GM23338 (cell line): ENCODE measurements around the gene AATF. TPM values are rescaled to one million over a fixed set of nuclear protein-coding genes. Genes with fewer than 3 reads are reported as not detected.

Experiments
- ATAC-seq: fragments of 200-7000 bp; cut with Tn5 transposase; 3 replicates; pipeline ENCODE4 v1.9.1; 2020
- DNase-seq: peaks from one replicate; pipeline ENCODE4 v3.0.0-alpha.2; 2015; ENCODE audit warnings: low spot score
- H2AFZ ChIP-seq: fragments of 200-600 bp; sonication (generic); 2 replicates; pipeline ENCODE4 v1.8.0; 2016; ENCODE audit warnings: antibody characterized with exemption, mild to moderate bottlenecking, moderate library complexity
- H3F3A ChIP-seq: fragments of 200-600 bp; sonication (generic); replicated peaks from 2 replicates; pipeline ENCODE4 v1.8.0; 2017; ENCODE audit warnings: antibody characterized with exemption, mixed run types, low read depth
- H3K27ac ChIP-seq: fragments of 200-600 bp; sonication (generic); 2 replicates; pipeline ENCODE4 v1.6.1; 2016; ENCODE audit warnings: low read depth
- H3K27me3 ChIP-seq: fragments of 200-600 bp; sonication (generic); 2 replicates; pipeline ENCODE4 v1.8.0; 2016; ENCODE audit warnings: mild to moderate bottlenecking, mixed run types, moderate library complexity; ENCODE audit not compliant: insufficient read depth
- H3K36me3 ChIP-seq: fragments of 200-600 bp; sonication (generic); 2 replicates; pipeline ENCODE4 v1.8.0; 2016; ENCODE audit warnings: mild to moderate bottlenecking; ENCODE audit not compliant: insufficient read depth
- H3K4me1 ChIP-seq: fragments of 200-600 bp; sonication (generic); 2 replicates; pipeline ENCODE4 v1.8.0; 2016; ENCODE audit warnings: mild to moderate bottlenecking, moderate library complexity; ENCODE audit not compliant: insufficient read depth
- H3K4me2 ChIP-seq: fragments of 200-600 bp; sonication (generic); 2 replicates; pipeline ENCODE4 v1.7.1; 2017; ENCODE audit warnings: mixed run types
- H3K4me3 ChIP-seq: fragments of 200-600 bp; sonication (generic); 2 replicates; pipeline ENCODE4 v1.6.1; 2016; ENCODE audit warnings: mixed run types
- H3K79me2 ChIP-seq: fragments of 200-600 bp; sonication (generic); replicated peaks from 2 replicates; pipeline ENCODE4 v1.8.0; 2017; ENCODE audit warnings: mild to moderate bottlenecking; ENCODE audit not compliant: insufficient read depth
- H3K9me2 ChIP-seq: fragments of 200-600 bp; sonication (generic); 2 replicates; pipeline ENCODE4 v1.8.0; 2017; ENCODE audit not compliant: insufficient read depth
- H4K20me1 ChIP-seq: fragments of 200-600 bp; sonication (generic); replicated peaks from 2 replicates; pipeline ENCODE4 v1.8.0; 2017; ENCODE audit warnings: mild to moderate bottlenecking; ENCODE audit not compliant: insufficient read depth
- H3K27ac Mint-ChIP-seq: 2 replicates; pipeline ENCODE4 v1.8.0; 2020; ENCODE audit warnings: inconsistent platforms, mild to moderate bottlenecking, moderate library complexity, mixed read lengths
- H3K27me3 Mint-ChIP-seq: 3 replicates; pipeline ENCODE4 v1.8.0; 2022; ENCODE audit warnings: low read depth, mild to moderate bottlenecking, moderate library complexity, mixed read lengths, inconsistent platforms; ENCODE audit not compliant: insufficient read depth, poor library complexity
- H3K36me3 Mint-ChIP-seq: 3 replicates; pipeline ENCODE4 v1.8.0; 2021; ENCODE audit warnings: low read depth, mild to moderate bottlenecking, inconsistent platforms, moderate library complexity, mixed read lengths
- H3K4me1 Mint-ChIP-seq: 3 replicates; pipeline ENCODE4 v1.8.0; 2020; ENCODE audit warnings: mild to moderate bottlenecking, inconsistent platforms, mixed read lengths
- H3K4me3 Mint-ChIP-seq: 3 replicates; pipeline ENCODE4 v1.8.0; 2021; ENCODE audit warnings: moderate library complexity, mild to moderate bottlenecking, inconsistent platforms, mixed read lengths
- H3K9me3 Mint-ChIP-seq: 3 replicates; pipeline ENCODE4 v1.8.0; 2020; ENCODE audit warnings: moderate library complexity, mild to moderate bottlenecking, inconsistent platforms, mixed read lengths
- EZH2 ChIP-seq: fragments of 200-600 bp; sonication (generic); IDR thresholded peaks from one replicate; pipeline ENCODE4 v1.8.0; 2017; ENCODE audit warnings: antibody characterized with exemption, mild to moderate bottlenecking, low read depth; ENCODE audit not compliant: unreplicated experiment
- EZH2phosphoT487 ChIP-seq: fragments of 200-600 bp; sonication (generic); IDR thresholded peaks from one replicate; pipeline ENCODE4 v1.8.1; 2018; ENCODE audit warnings: antibody characterized with exemption; ENCODE audit not compliant: unreplicated experiment
- JUNB ChIP-seq: IDR thresholded peaks from one replicate; pipeline ENCODE4 v1.6.1; 2016; ENCODE audit warnings: antibody characterized with exemption; ENCODE audit not compliant: unreplicated experiment
- NANOG ChIP-seq: IDR thresholded peaks from 2 replicates; pipeline ENCODE4 v1.6.1; 2016; ENCODE audit warnings: antibody characterized with exemption, borderline replicate concordance
- POLR2AphosphoS5 ChIP-seq: IDR thresholded peaks from 2 replicates; pipeline ENCODE4 v1.6.1; 2016; ENCODE audit warnings: antibody characterized with exemption, low read depth
- STAT1 ChIP-seq: IDR thresholded peaks from one replicate; pipeline ENCODE4 v1.6.1; 2016; ENCODE audit warnings: antibody characterized with exemption; ENCODE audit not compliant: unreplicated experiment
- ZNF331 ChIP-seq: fragments of 250-450 bp; sonication (Bioruptor Pico); IDR thresholded peaks from 2 replicates; pipeline ENCODE4 v1.5.0; 2020; ENCODE audit warnings: low read depth, mild to moderate bottlenecking, moderate library complexity
- polyA plus RNA-seq: library from polyadenylated mRNA; unstranded; fragments of >200 nt; fragmentation: Nextera tagmentation; extraction: Ambion mirVana; gene quantifications from 2 replicates; pipeline ENCODE4 v1.2.1, GENCODE V29; 2016
- total RNA-seq: library from RNA; depleted of rRNA; stranded (reverse); fragments of >200 nt; shearing (Covaris generic); gene quantifications from 2 replicates; pipeline ENCODE4 v1.2.3, GENCODE V29; 2014
- TF ChIP-seq, protein P1 (sequence below): IDR thresholded peaks from one replicate; pipeline ENCODE4 v1.6.1; 2018; ENCODE audit warnings: antibody characterized with exemption; ENCODE audit not compliant: unreplicated experiment
- TF ChIP-seq, protein P2 (sequence below): IDR thresholded peaks from 2 replicates; pipeline ENCODE4 v1.6.1; 2016; ENCODE audit warnings: antibody characterized with exemption
- TF ChIP-seq, protein P3 (sequence below), 2 experiments: fragments of 200-600 bp in 1 of 2; sonication (generic) in 1 of 2; conservative IDR thresholded peaks; 2 replicates each; pipeline versions ENCODE4 v1.5.1 to v1.6.1; 2016 to 2017; ENCODE audit warnings: antibody characterized with exemption in 2 of 2, low read depth in 2 of 2, mild to moderate bottlenecking in 2 of 2, moderate library complexity in 1 of 2
- TF ChIP-seq, protein P4 (sequence below): fragments of 250-450 bp; sonication (Bioruptor Pico); IDR thresholded peaks from 2 replicates; pipeline ENCODE4 v1.5.0; 2020; ENCODE audit warnings: mild to moderate bottlenecking, moderate library complexity

The AATF gene
- total and polyA plus RNA-seq, 2 experiments from 2014 or later = 40.2 to 71.2 TPM

DNA sequence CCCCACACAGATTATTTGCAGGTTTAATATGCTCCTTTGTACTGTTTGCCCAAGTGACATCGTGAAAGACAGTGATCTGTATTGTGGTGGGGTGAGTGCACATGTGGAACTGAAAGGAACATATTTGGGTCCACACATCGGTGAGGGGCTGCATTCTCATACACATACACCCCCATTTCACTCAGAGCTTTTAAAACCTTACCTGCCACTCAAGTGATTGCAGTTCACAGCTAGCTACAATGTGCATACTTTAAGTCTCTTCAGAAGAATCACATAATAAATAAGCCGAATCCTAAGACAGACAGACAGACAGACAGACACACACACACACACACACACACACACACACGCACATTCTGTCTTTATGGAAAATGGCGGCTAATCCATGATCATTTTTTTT, 102.6 kb downstream of the AATF start (continued):
- TF ChIP-seq, protein P1, sequence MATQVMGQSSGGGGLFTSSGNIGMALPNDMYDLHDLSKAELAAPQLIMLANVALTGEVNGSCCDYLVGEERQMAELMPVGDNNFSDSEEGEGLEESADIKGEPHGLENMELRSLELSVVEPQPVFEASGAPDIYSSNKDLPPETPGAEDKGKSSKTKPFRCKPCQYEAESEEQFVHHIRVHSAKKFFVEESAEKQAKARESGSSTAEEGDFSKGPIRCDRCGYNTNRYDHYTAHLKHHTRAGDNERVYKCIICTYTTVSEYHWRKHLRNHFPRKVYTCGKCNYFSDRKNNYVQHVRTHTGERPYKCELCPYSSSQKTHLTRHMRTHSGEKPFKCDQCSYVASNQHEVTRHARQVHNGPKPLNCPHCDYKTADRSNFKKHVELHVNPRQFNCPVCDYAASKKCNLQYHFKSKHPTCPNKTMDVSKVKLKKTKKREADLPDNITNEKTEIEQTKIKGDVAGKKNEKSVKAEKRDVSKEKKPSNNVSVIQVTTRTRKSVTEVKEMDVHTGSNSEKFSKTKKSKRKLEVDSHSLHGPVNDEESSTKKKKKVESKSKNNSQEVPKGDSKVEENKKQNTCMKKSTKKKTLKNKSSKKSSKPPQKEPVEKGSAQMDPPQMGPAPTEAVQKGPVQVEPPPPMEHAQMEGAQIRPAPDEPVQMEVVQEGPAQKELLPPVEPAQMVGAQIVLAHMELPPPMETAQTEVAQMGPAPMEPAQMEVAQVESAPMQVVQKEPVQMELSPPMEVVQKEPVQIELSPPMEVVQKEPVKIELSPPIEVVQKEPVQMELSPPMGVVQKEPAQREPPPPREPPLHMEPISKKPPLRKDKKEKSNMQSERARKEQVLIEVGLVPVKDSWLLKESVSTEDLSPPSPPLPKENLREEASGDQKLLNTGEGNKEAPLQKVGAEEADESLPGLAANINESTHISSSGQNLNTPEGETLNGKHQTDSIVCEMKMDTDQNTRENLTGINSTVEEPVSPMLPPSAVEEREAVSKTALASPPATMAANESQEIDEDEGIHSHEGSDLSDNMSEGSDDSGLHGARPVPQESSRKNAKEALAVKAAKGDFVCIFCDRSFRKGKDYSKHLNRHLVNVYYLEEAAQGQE = no peak
- no peak for TF ChIP-seq ZNF331 (CRISPR knock-in tag)
- TF ChIP-seq, protein P2, sequence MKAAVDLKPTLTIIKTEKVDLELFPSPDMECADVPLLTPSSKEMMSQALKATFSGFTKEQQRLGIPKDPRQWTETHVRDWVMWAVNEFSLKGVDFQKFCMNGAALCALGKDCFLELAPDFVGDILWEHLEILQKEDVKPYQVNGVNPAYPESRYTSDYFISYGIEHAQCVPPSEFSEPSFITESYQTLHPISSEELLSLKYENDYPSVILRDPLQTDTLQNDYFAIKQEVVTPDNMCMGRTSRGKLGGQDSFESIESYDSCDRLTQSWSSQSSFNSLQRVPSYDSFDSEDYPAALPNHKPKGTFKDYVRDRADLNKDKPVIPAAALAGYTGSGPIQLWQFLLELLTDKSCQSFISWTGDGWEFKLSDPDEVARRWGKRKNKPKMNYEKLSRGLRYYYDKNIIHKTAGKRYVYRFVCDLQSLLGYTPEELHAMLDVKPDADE = no peak
- no peak for TF ChIP-seq POLR2AphosphoS5
- TF ChIP-seq EZH2phosphoT487 = no peak
- TF ChIP-seq NANOG = no peak
- TF ChIP-seq, protein P3, sequence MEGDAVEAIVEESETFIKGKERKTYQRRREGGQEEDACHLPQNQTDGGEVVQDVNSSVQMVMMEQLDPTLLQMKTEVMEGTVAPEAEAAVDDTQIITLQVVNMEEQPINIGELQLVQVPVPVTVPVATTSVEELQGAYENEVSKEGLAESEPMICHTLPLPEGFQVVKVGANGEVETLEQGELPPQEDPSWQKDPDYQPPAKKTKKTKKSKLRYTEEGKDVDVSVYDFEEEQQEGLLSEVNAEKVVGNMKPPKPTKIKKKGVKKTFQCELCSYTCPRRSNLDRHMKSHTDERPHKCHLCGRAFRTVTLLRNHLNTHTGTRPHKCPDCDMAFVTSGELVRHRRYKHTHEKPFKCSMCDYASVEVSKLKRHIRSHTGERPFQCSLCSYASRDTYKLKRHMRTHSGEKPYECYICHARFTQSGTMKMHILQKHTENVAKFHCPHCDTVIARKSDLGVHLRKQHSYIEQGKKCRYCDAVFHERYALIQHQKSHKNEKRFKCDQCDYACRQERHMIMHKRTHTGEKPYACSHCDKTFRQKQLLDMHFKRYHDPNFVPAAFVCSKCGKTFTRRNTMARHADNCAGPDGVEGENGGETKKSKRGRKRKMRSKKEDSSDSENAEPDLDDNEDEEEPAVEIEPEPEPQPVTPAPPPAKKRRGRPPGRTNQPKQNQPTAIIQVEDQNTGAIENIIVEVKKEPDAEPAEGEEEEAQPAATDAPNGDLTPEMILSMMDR (conservative IDR thresholded peaks at IDR 0.05; ENCODE audit: low read depth in 2 of 2) = no peak
- no peak for TF ChIP-seq EZH2
- TF ChIP-seq STAT1 = no peak

DNA sequence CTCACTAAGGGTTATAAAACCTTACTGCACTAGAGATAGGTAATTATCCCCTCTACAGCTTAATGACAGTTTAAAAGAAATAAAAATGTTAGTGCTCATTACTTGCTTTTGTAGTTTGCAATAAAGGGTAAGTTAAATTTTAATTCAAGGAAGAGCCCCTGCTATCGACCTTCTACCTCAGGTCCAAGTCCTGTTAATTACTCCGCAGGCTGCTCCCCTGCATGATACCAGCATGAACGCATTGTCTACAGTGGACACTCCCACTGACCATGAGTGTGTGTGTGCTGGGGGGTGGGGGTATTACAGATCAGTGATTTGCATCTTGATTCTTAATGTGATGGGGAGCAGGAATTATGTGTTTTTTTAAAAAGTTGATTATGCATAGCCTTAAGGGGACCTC, 103.1 kb downstream of the AATF start:
- Histone ChIP-seq H3K27me3 (no peaks in the 10 kb centered on the region), H3K4me1 (peaks cover 10% of the 10 kb centered on the region), H3K9me2 (no peaks in the 10 kb centered on the region), H3K79me2 (no peaks in the 10 kb centered on the region), H3K4me3 (no peak overlapping the region), H2AFZ (no peak overlapping the region), H4K20me1 (no peaks in the 10 kb centered on the region), H3K27ac (no peak overlapping the region), H3K36me3 (peaks cover 3% of the 10 kb centered on the region; the same call in 1 of the 2 replicates), H3F3A (peaks cover 17% of the 10 kb centered on the region; the same call in 1 of the 2 replicates), H3K4me2 (no peak overlapping the region)
- ATAC-seq = no peak
- DNase-seq = no peak
- Mint-ChIP-seq H3K27ac (peak overlapping the region; percentile 38; the same call in 1 of the 2 replicates), H3K9me3 (no peaks in the 10 kb centered on the region), H3K4me3 (no peak overlapping the region), H3K27me3 (peaks cover 12% of the 10 kb centered on the region), H3K36me3 (peaks cover 8% of the 10 kb centered on the region; the same call in 2 of the 3 replicates), H3K4me1 (peaks cover 39% of the 10 kb centered on the region)
- no peak for TF ChIP-seq POLR2AphosphoS5
- no peak for TF ChIP-seq EZH2
- TF ChIP-seq EZH2phosphoT487 = no peak
- no peak for TF ChIP-seq NANOG
- TF ChIP-seq JUNB = no peak
- TF ChIP-seq STAT1 = no peak
- TF ChIP-seq, protein P4, sequence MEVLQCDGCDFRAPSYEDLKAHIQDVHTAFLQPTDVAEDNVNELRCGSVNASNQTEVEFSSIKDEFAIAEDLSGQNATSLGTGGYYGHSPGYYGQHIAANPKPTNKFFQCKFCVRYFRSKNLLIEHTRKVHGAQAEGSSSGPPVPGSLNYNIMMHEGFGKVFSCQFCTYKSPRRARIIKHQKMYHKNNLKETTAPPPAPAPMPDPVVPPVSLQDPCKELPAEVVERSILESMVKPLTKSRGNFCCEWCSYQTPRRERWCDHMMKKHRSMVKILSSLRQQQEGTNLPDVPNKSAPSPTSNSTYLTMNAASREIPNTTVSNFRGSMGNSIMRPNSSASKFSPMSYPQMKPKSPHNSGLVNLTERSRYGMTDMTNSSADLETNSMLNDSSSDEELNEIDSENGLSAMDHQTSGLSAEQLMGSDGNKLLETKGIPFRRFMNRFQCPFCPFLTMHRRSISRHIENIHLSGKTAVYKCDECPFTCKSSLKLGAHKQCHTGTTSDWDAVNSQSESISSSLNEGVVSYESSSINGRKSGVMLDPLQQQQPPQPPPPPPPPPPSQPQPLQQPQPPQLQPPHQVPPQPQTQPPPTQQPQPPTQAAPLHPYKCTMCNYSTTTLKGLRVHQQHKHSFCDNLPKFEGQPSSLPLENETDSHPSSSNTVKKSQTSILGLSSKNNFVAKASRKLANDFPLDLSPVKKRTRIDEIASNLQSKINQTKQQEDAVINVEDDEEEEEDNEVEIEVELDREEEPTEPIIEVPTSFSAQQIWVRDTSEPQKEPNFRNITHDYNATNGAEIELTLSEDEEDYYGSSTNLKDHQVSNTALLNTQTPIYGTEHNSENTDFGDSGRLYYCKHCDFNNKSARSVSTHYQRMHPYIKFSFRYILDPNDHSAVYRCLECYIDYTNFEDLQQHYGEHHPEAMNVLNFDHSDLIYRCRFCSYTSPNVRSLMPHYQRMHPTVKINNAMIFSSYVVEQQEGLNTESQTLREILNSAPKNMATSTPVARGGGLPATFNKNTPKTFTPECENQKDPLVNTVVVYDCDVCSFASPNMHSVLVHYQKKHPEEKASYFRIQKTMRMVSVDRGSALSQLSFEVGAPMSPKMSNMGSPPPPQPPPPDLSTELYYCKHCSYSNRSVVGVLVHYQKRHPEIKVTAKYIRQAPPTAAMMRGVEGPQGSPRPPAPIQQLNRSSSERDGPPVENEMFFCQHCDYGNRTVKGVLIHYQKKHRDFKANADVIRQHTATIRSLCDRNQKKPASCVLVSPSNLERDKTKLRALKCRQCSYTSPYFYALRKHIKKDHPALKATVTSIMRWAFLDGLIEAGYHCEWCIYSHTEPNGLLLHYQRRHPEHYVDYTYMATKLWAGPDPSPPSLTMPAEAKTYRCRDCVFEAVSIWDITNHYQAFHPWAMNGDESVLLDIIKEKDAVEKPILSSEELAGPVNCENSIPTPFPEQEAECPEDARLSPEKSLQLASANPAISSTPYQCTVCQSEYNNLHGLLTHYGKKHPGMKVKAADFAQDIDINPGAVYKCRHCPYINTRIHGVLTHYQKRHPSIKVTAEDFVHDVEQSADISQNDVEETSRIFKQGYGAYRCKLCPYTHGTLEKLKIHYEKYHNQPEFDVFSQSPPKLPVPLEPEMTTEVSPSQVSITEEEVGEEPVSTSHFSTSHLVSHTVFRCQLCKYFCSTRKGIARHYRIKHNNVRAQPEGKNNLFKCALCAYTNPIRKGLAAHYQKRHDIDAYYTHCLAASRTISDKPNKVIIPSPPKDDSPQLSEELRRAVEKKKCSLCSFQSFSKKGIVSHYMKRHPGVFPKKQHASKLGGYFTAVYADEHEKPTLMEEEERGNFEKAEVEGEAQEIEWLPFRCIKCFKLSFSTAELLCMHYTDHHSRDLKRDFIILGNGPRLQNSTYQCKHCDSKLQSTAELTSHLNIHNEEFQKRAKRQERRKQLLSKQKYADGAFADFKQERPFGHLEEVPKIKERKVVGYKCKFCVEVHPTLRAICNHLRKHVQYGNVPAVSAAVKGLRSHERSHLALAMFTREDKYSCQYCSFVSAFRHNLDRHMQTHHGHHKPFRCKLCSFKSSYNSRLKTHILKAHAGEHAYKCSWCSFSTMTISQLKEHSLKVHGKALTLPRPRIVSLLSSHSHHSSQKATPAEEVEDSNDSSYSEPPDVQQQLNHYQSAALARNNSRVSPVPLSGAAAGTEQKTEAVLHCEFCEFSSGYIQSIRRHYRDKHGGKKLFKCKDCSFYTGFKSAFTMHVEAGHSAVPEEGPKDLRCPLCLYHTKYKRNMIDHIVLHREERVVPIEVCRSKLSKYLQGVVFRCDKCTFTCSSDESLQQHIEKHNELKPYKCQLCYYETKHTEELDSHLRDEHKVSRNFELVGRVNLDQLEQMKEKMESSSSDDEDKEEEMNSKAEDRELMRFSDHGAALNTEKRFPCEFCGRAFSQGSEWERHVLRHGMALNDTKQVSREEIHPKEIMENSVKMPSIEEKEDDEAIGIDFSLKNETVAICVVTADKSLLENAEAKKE (CRISPR knock-in tag) = no peak
